MM.1S (cell line): ENCODE data around the gene CREB5.

Experiments used
- DNase-seq: peaks from one replicate; pipeline ENCODE4 v3.0.0-alpha.2; 2015
- H2AFZ ChIP-seq: fragments of 300-600 bp; sonication (generic); 2 replicates; pipeline ENCODE4 v1.6.0; 2016; ENCODE audit warnings: antibody characterized with exemption, low read length
- H3F3A ChIP-seq: fragments of 300-600 bp; sonication (generic); 2 replicates; pipeline ENCODE4 v1.6.1; 2016; ENCODE audit warnings: mild to moderate bottlenecking, antibody characterized with exemption, low read length, moderate library complexity, mixed read lengths; ENCODE audit not compliant: insufficient read depth
- H3K27ac ChIP-seq: fragments of 300-600 bp; sonication (generic); 2 replicates; pipeline ENCODE4 v1.5.1; 2016; ENCODE audit warnings: mild to moderate bottlenecking, low read length
- H3K27me3 ChIP-seq: fragments of 300-600 bp; sonication (generic); replicated peaks from 2 replicates; pipeline ENCODE4 v1.6.0; 2016; ENCODE audit warnings: low read length; ENCODE audit not compliant: insufficient read depth
- H3K36me3 ChIP-seq: fragments of 300-600 bp; sonication (generic); replicated peaks from 2 replicates; pipeline ENCODE4 v1.6.1; 2016; ENCODE audit warnings: mild to moderate bottlenecking, low read length, mixed read lengths; ENCODE audit not compliant: insufficient read depth
- H3K4me1 ChIP-seq: fragments of 300-600 bp; sonication (generic); 2 replicates; pipeline ENCODE4 v1.6.1; 2016; ENCODE audit warnings: low read length, mixed read lengths
- H3K4me2 ChIP-seq: fragments of 300-600 bp; sonication (generic); 2 replicates; pipeline ENCODE4 v1.6.0; 2016; ENCODE audit warnings: low read depth, low read length
- H3K4me3 ChIP-seq: fragments of 300-600 bp; sonication (generic); 2 replicates; pipeline ENCODE4 v1.5.1; 2016; ENCODE audit warnings: low read length, mixed read lengths
- H3K79me2 ChIP-seq: fragments of 300-600 bp; sonication (generic); 2 replicates; pipeline ENCODE4 v1.6.1; 2016; ENCODE audit warnings: mixed run types, low read length, mixed read lengths
- H3K9ac ChIP-seq: fragments of 300-600 bp; sonication (generic); 2 replicates; pipeline ENCODE4 v1.6.1; 2016; ENCODE audit warnings: low read length, mixed read lengths
- H3K9me2 ChIP-seq: fragments of 300-600 bp; sonication (generic); replicated peaks from 2 replicates; pipeline ENCODE4 v1.6.1; 2016; ENCODE audit warnings: mild to moderate bottlenecking, low read length, mixed read lengths; ENCODE audit not compliant: insufficient read depth
- H3K9me3 ChIP-seq: fragments of 300-600 bp; sonication (generic); replicated peaks from 2 replicates; pipeline ENCODE4 v1.6.1; 2016; ENCODE audit warnings: mild to moderate bottlenecking, low read length, mixed read lengths; ENCODE audit not compliant: insufficient read depth
- H4K20me1 ChIP-seq: fragments of 300-600 bp; sonication (generic); 2 replicates; pipeline ENCODE4 v1.6.1; 2016; ENCODE audit warnings: mild to moderate bottlenecking, low read length, moderate library complexity, mixed read lengths; ENCODE audit not compliant: insufficient read depth
- EZH2 ChIP-seq: fragments of 300-600 bp; sonication (generic); optimal IDR thresholded peaks from 2 replicates; pipeline ENCODE3; 2017; ENCODE audit warnings: low read depth, mild to moderate bottlenecking, antibody characterized with exemption, low read length, mixed read lengths
- EZH2phosphoT487 ChIP-seq: fragments of 300-600 bp; sonication (generic); IDR thresholded peaks from 2 replicates; pipeline ENCODE4 v1.6.1; 2018; ENCODE audit warnings: antibody characterized with exemption, low read length
- TF ChIP-seq, protein P1 (sequence below): fragments of 300-600 bp; sonication (generic); IDR thresholded peaks from 2 replicates; pipeline ENCODE4 v1.5.1; 2016; ENCODE audit warnings: antibody characterized with exemption, low read length, mixed read lengths

Gene CREB5

DNA sequence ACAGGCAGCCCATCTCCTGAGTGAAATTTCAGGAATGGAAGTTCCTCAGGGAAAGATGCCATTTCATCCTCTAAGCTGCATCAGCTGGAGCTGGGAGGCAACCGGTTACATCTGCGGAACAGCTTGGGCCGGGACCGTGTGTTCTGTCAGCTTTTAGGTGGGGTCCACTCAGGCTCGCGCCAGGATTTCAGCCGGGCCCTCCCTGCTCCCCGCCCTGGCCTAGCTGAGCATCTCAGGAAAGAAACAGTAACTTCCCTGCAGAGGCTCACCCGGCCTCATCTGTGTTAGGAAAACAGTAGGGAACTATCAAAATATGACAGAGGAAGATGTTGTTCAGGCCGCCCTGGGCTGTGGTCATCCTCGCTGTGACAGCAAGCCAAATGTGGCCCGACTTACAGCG, 435.4 kb downstream of the CREB5 start:
- no peak for DNase-seq
- H2AFZ ChIP-seq, result no peak overlapping the region

DNA sequence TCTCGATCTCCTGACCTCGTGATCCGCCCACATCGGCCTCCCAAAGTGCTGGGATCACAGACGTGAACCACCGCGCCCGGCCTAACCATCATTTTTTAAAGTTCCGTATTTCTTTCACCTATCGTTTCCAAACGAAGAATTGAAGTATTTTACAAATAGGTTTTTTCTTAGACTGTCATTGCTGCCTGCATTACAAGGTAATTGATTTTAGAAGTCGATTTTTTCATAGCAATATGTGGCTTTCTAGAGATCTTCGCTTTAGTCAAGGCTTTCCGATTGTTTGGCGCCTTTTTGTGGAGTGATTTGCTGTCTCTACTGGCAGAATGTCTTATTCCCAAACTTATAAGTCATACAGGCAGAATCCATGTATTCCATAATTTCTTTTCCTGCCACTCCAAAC, 436.6 kb downstream of the CREB5 start:
- no peak overlapping the region for H3K9ac ChIP-seq
- no peaks in the 10 kb centered on the region for H3K9me3 ChIP-seq
- TF ChIP-seq EZH2, result no peak
- H4K20me1 ChIP-seq, result no peaks in the 10 kb centered on the region
- H3K4me1 ChIP-seq, result no peaks in the 10 kb centered on the region
- H3F3A ChIP-seq, result no peaks in the 10 kb centered on the region
- H3K79me2 ChIP-seq, result no peaks in the 10 kb centered on the region
- H2AFZ ChIP-seq, result no peak overlapping the region
- 0 out of 2 replicates have a peak, but pooled peaks cover 11% of the 10 kb centered on the region for H3K27me3 ChIP-seq
- no peak overlapping the region for H3K4me2 ChIP-seq
- H3K27ac ChIP-seq, result no peak overlapping the region
- no peaks in the 10 kb centered on the region for H3K36me3 ChIP-seq
- DNase-seq, result no peak
- H3K4me3 ChIP-seq, result no peak overlapping the region
- H3K9me2 ChIP-seq, result no peaks in the 10 kb centered on the region

More for the DNA sequence above, 435.4 kb downstream of the CREB5 start:
- TF ChIP-seq, protein P1, sequence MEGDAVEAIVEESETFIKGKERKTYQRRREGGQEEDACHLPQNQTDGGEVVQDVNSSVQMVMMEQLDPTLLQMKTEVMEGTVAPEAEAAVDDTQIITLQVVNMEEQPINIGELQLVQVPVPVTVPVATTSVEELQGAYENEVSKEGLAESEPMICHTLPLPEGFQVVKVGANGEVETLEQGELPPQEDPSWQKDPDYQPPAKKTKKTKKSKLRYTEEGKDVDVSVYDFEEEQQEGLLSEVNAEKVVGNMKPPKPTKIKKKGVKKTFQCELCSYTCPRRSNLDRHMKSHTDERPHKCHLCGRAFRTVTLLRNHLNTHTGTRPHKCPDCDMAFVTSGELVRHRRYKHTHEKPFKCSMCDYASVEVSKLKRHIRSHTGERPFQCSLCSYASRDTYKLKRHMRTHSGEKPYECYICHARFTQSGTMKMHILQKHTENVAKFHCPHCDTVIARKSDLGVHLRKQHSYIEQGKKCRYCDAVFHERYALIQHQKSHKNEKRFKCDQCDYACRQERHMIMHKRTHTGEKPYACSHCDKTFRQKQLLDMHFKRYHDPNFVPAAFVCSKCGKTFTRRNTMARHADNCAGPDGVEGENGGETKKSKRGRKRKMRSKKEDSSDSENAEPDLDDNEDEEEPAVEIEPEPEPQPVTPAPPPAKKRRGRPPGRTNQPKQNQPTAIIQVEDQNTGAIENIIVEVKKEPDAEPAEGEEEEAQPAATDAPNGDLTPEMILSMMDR, result no peak
- TF ChIP-seq EZH2phosphoT487, result no peak
- TF ChIP-seq EZH2, result no peak
- Histone ChIP-seq H3K79me2 (no peaks in the 10 kb centered on the region), H3K27ac (no peak overlapping the region), H3K4me1 (no peaks in the 10 kb centered on the region), H3K27me3 (0 out of 2 replicates have a peak, but pooled peaks cover under 1% of the 10 kb centered on the region), H3F3A (no peaks in the 10 kb centered on the region), H3K9me2 (no peaks in the 10 kb centered on the region), H4K20me1 (no peaks in the 10 kb centered on the region), H3K9me3 (no peaks in the 10 kb centered on the region), H3K9ac (no peak overlapping the region), H3K4me2 (no peak overlapping the region), H3K4me3 (no peak overlapping the region), H3K36me3 (no peaks in the 10 kb centered on the region)

DNA sequence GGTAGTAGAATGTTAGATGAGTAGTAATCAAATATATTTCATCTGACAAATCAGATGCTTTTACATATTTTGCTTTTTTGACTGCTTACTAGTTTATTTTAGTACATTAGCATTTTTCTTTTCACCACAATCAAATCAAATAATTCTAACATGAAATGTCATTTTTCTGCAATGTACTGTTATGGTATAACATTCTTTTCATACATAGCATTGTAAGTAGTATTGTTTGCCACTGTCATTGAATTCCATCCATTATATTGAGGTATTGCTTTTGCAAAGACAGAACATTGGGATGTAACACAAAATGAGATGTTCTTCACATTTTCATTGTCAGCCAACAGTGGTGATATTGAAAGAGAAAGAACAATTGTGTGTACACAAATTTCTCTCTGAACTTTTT, 438.4 kb downstream of the CREB5 start:
- TF ChIP-seq EZH2phosphoT487, result no peak
- no peak for TF ChIP-seq EZH2
- TF ChIP-seq, protein P1, result no peak
- DNase-seq, result no peak
- Histone ChIP-seq H3K9ac (no peak overlapping the region), H3K4me2 (no peak overlapping the region), H4K20me1 (no peaks in the 10 kb centered on the region), H3K79me2 (no peaks in the 10 kb centered on the region), H3K27me3 (0 out of 2 replicates have a peak, but pooled peaks cover 11% of the 10 kb centered on the region), H3K27ac (no peak overlapping the region), H2AFZ (no peak overlapping the region), H3K4me3 (no peak overlapping the region), H3K4me1 (peaks cover 5% of the 10 kb centered on the region; the same call in 1 of the 2 replicates), H3K36me3 (no peaks in the 10 kb centered on the region), H3K9me2 (no peaks in the 10 kb centered on the region), H3K9me3 (no peaks in the 10 kb centered on the region), H3F3A (no peaks in the 10 kb centered on the region)

- Histone ChIP-seq H2AFZ (no peak overlapping the region), H3F3A (no peaks in the 10 kb centered on the region), H3K27me3 (0 out of 2 replicates have a peak, but pooled peaks cover 11% of the 10 kb centered on the region), H3K4me3 (no peak overlapping the region), H3K4me2 (no peak overlapping the region), H3K27ac (no peak overlapping the region), H3K36me3 (no peaks in the 10 kb centered on the region), H3K9ac (no peak overlapping the region), H3K9me2 (no peaks in the 10 kb centered on the region), H3K9me3 (no peaks in the 10 kb centered on the region), H4K20me1 (no peaks in the 10 kb centered on the region), H3K4me1 (peaks cover 5% of the 10 kb centered on the region; the same call in 1 of the 2 replicates), H3K79me2 (no peaks in the 10 kb centered on the region)
- no peak for DNase-seq
- TF ChIP-seq, protein P1, result no peak
- no peak for TF ChIP-seq EZH2
- TF ChIP-seq EZH2phosphoT487, result no peak
Observed at GRCh38 chr7:28853150-28853549, 440.8 kb downstream of the CREB5 start.
